Activated naive CD8-positive, alpha-beta T cell (primary cell): Measurements from ENCODE around the gene CALML5.

ENCODE experiments used
- H3K27ac Mint-ChIP-seq: one replicate; pipeline ENCODE4 v1.8.0; 2021; ENCODE audit warnings: mixed read lengths
- H3K27me3 Mint-ChIP-seq: one replicate; pipeline ENCODE4 v1.8.0; 2021; ENCODE audit warnings: mixed read lengths
- H3K36me3 Mint-ChIP-seq: one replicate; pipeline ENCODE4 v1.8.0; 2021; ENCODE audit warnings: mixed read lengths
- H3K4me1 Mint-ChIP-seq: one replicate; pipeline ENCODE4 v1.8.0; 2021; ENCODE audit warnings: low read depth, mixed read lengths
- H3K4me3 Mint-ChIP-seq: one replicate; pipeline ENCODE4 v1.8.0; 2021; ENCODE audit warnings: mild to moderate bottlenecking, mixed read lengths
- H3K9me3 Mint-ChIP-seq: one replicate; pipeline ENCODE4 v1.8.0; 2021; ENCODE audit warnings: low read depth, mixed read lengths

CALML5 gene

DNA sequence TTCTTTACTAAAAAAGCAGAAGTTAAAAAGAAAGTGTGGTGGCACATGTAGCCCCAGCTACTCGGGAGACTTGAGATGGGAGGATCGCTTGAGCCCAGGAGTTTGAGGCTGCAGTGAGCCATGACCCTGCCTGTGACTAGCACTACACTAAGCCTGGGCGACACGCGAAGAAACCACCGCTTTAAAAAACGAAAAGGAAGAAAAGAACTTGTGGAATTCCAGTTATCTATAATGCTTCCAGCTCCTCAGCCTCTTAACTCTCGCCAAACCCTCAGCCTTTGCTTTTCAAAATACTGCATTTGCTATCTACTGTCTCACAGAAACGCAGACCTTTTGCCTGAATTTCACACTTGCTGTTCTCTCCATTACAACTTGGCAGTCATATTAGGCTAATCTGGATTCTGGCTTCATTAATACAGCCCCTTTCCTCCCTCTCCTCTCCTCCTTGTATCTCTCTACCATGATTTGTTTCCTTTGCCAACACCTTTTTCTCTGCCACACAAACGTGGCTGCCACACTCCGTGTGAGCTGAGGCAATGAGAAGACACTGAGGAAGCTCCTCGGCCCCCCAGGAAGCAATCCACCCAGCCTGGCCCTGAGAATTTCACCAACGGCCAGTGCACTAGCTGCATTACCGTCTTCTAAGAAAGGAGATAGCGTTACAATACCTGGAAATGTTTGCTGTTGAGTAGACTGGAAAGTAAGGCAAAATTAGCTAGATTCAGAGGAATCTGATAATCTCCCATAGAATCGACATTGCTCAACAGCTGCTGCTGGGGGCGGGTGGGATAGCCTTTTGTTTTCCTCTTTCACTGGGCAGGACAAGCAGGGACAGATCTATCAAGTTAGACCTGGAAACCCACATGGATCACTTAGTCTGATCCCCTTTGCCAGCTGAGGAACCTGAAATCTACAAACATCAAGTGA lies 37.2 kb downstream of the CALML5 start:
- Mint-ChIP-seq H3K4me3 (no peak overlapping the region), H3K36me3 (peaks cover 8% of the 10 kb centered on the region), H3K9me3 (no peaks in the 10 kb centered on the region), H3K27ac (no peak overlapping the region), H3K4me1 (peaks cover 14% of the 10 kb centered on the region), H3K27me3 (no peaks in the 10 kb centered on the region)

DNA sequence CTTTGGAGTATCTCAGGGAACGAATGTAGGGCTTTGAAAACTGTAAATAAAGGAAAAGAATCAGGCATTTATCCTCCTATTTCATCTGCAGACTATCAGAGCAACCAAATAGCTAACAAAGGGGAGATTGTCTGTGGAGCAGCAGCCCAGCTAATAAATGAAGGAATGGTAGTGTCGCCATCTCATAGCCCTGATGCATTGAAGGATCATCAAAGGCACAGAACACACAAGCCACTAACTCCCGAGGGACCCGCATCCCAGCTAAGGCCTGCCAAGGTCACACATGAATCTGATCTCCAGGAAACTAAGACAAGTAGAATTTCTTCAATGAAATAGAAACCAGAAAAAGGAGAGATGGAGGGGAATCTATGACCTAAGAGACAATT lies 38.2 kb downstream of the CALML5 start:
- H3K4me3 Mint-ChIP-seq, result no peak overlapping the region

DNA sequence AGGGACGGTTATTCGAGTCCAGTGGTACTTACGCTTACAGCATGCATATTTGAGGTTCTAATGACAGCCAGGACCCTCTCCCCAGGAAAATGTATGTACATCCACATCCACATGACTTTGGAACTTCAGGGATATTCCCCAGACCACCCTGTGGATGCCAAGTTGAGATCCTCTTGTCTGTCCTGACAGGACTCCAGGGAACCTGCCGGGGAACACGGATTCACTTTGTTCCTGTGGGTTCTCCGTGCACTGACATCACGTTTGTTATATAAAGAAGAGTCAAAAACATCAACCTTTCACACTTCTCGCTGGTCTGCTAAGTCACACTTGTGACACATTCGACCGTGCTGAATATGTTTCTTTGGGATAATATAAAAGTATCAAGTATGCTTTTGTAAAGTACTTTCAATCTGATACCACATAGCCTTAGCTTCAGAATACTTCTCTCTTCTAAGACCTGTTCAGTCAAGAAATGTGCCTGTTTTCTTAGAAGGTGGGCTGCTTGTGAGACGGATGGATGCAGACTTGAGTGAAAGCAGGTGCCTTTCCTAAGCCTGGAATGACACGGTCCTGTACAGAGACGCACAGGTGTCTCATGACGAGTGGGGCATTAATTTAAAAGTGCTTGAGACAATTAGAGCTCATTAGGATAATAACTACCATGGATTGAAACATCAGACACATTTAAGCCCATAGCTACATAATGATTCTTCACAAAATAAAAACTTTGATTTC lies 38.7 kb downstream of the CALML5 start:
- peaks cover 13% of the 10 kb centered on the region for H3K4me1 Mint-ChIP-seq
- H3K27me3 Mint-ChIP-seq, result no peaks in the 10 kb centered on the region
- H3K36me3 Mint-ChIP-seq, result peaks cover 12% of the 10 kb centered on the region
- H3K9me3 Mint-ChIP-seq, result no peaks in the 10 kb centered on the region
- no peak overlapping the region for H3K27ac Mint-ChIP-seq
- H3K4me3 Mint-ChIP-seq, result no peak overlapping the region

More for the DNA sequence above, 38.2 kb downstream of the CALML5 start:
- Mint-ChIP-seq H3K36me3 (peaks cover 12% of the 10 kb centered on the region), H3K27ac (no peak overlapping the region), H3K4me1 (peaks cover 13% of the 10 kb centered on the region), H3K9me3 (no peaks in the 10 kb centered on the region), H3K27me3 (no peaks in the 10 kb centered on the region)

DNA sequence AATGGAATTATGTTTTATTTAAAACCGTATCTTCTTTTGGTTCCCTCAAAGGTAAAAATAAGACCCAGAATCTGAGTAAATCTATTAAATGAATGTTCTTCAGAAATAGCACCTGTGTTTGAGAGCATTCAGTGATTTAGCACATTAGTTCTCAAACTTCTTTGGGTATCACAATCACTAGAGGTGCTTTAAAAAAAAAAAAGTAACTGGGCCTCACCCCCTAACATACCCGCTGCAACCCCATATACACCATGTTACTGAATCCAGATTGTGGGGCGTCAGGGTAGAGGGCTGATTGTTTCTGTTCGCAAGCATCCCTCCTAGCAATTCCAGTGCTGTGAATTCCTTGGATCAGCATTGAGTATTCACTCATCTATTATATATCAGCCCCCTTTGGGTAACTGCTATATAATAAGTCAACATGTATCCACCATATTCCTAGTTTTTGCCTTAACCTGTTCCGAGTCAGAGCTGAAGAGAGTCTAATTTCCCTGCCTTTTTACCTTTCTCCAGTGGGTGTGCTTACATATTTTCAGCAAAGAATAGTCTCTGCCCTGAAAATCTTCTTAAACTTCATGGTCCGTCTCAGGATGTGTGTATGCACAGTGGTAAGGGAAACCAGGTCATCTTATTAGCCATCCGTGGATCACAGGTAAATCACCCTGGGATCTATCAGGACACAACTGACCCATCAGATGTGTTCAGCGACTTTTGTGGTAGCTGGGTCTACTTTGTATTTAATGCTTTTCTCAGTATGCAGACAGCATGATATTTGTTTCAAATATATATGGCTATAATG lies 40.2 kb downstream of the CALML5 start:
- Mint-ChIP-seq H3K4me3 (no peak overlapping the region), H3K36me3 (peaks cover 12% of the 10 kb centered on the region), H3K9me3 (no peaks in the 10 kb centered on the region), H3K4me1 (peaks cover 13% of the 10 kb centered on the region), H3K27me3 (no peaks in the 10 kb centered on the region), H3K27ac (no peak overlapping the region)

DNA sequence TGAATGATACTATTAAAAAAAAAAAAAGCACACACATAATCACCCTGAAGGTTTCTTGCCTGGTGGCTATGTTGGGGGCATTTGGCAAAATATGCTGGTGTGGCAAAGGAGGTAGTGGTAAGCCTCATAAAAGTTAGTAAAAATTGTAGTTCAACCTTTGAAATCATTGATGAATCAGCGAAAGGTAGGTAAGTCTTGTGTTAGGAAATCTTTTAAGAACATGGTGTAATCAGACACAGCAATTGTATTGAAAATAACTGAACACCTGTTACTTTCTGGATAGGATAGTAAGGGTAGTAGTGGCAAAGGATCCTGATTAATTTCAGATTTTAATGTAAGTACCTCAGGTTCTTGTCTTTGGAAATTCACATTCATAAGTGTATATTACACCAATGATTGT lies 40.9 kb downstream of the CALML5 start:
- no peak overlapping the region for H3K4me3 Mint-ChIP-seq
- no peaks in the 10 kb centered on the region for H3K9me3 Mint-ChIP-seq
- no peak overlapping the region for H3K27ac Mint-ChIP-seq
- peaks cover 13% of the 10 kb centered on the region for H3K4me1 Mint-ChIP-seq
- peaks cover 11% of the 10 kb centered on the region for H3K36me3 Mint-ChIP-seq
- H3K27me3 Mint-ChIP-seq, result no peaks in the 10 kb centered on the region

DNA sequence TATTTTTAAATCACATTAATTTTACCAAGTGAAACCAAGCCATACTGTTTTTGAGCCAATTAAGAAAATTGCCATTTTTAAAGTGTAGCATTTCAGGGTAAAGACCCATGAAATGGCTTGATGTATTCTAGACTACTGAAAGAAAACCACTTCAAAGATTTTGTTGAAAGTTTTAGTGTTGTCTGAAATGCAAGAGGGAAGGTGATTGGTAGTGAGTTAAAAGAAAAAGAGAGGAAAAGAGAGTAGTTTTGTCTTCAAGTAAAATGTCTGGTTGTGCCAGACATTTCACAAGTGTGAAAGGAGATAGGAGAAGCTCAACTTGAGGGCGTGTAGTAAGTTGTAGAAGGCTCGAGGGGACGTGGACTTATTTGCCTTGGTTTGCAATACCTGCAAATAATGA lies 41.6 kb downstream of the CALML5 start:
- peaks cover 13% of the 10 kb centered on the region for H3K4me1 Mint-ChIP-seq
- no peaks in the 10 kb centered on the region for H3K9me3 Mint-ChIP-seq
- H3K27ac Mint-ChIP-seq, result peak overlapping the region; percentile 7
- H3K36me3 Mint-ChIP-seq, result peaks cover 9% of the 10 kb centered on the region
- peak overlapping the region; percentile 56 for H3K4me3 Mint-ChIP-seq
- no peaks in the 10 kb centered on the region for H3K27me3 Mint-ChIP-seq

DNA sequence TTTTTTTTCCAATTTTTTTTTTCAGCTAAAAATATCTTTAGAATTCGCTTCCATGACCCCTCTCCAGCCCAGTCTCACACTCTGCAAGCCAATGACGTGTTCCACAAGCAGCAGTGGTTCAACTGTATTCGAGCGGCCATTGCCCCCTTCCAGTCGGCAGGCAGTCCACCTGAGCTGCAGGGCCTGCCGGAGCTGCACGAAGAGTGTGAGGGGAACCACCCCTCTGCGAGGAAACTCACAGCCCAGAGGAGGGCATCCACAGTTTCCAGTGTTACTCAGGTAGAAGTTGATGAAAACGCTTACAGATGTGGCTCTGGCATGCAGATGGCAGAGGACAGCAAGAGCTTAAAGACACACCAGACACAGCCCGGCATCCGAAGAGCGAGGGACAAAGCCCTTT lies 42.8 kb downstream of the CALML5 start:
- H3K27me3 Mint-ChIP-seq, result no peaks in the 10 kb centered on the region
- peaks cover 13% of the 10 kb centered on the region for H3K36me3 Mint-ChIP-seq
- H3K4me3 Mint-ChIP-seq, result no peak overlapping the region
- H3K4me1 Mint-ChIP-seq, result peaks cover 13% of the 10 kb centered on the region
- no peak overlapping the region for H3K27ac Mint-ChIP-seq
- no peaks in the 10 kb centered on the region for H3K9me3 Mint-ChIP-seq

DNA sequence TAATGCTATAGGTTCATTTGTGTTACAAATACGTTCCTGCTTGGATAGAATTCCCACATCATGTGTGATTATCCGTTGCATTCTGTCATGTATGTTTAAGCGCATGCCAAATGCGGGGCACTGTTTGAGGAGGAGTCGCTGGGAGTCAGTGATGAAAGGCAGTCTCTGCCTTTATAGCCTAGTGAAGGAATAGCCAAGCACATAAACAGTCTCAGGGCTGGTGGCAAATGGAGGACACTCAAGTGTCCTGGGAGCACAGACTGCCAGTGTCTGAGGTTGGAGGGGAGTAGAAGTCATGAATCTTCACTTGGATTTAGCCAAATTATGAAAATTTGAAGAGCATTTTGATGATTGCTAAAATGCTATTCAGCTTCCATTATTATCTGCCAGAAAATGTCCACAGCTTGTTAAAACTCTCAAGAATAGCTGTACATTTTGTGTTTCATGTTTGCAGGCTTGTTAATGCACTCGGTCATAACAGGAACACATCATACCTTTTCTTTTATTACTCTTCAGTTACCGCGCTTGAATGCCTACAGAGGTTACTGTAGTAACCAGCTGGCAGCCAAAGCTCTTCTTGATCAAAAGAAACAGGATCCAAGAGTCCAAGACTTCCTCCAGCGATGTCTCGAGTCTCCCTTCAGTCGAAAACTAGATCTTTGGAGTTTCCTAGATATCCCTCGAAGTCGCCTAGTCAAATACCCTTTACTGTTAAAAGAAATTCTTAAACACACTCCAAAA lies 45.5 kb downstream of the CALML5 start:
- H3K27ac Mint-ChIP-seq, result peak overlapping the region; percentile 41
- H3K9me3 Mint-ChIP-seq, result no peaks in the 10 kb centered on the region
- no peak overlapping the region for H3K4me3 Mint-ChIP-seq
- H3K27me3 Mint-ChIP-seq, result no peaks in the 10 kb centered on the region
- peaks cover 18% of the 10 kb centered on the region for H3K4me1 Mint-ChIP-seq
- peaks cover 15% of the 10 kb centered on the region for H3K36me3 Mint-ChIP-seq

DNA sequence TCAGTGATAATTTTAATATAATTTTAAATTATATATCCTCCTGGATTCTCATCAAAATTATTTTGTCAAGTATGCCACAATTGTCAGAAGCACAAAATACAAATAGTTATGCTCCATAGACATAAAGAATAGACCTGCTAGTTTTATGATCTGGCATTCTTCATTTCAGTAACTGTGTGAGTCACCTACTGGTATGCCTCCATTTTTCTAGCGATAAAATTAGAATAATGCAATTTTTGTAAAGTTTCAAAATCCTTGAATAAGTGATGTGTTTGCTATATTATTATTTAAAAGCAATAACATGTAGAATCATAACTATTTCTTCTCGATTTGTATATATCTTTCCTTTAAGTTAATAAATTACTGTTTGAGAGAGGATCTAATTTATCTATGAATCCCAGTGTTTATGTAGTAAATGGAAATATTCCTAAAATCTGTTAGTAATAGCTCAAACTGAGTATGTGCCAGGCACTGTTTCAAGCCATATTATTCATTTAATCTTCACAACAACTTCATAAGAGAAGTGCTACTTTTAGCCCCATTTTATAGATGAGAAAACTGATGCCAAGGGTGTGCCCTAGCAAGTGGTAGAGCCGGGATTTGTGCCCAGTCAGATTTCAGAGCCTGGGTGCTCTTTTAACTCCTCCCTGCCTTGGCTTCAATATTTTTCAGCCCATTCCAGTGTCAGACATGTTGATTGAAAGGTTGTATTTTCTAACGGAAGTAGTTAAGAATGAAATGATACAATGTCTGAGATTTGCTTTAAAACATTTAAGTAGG lies 48.6 kb downstream of the CALML5 start:
- no peaks in the 10 kb centered on the region for H3K9me3 Mint-ChIP-seq
- H3K27ac Mint-ChIP-seq, result no peak overlapping the region
- no peak overlapping the region for H3K4me3 Mint-ChIP-seq
- H3K27me3 Mint-ChIP-seq, result no peaks in the 10 kb centered on the region
- H3K4me1 Mint-ChIP-seq, result peaks cover 36% of the 10 kb centered on the region
- H3K36me3 Mint-ChIP-seq, result peaks cover 6% of the 10 kb centered on the region

DNA sequence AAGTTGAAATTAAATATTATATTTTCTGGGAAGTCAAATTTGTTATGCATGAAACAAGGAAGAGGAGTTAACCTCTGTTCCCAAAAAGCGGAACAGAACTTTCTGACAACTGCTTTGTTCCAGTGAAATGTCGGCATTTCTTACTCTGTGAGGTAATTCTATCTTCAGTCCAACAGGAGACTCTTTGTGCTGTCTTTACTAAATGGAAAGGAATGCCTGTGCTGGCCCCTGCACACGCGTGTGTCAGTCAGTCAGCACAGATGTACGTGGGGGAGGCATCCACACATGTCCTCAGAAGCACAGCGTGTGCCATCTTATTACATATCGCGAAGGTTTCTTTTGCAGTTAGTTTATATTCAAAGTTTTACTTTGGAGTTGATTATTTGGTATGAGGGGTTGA lies 49.5 kb downstream of the CALML5 start:
- peaks cover 6% of the 10 kb centered on the region for H3K36me3 Mint-ChIP-seq
- no peak overlapping the region for H3K27ac Mint-ChIP-seq
- peaks cover 36% of the 10 kb centered on the region for H3K4me1 Mint-ChIP-seq
- no peaks in the 10 kb centered on the region for H3K27me3 Mint-ChIP-seq
- H3K4me3 Mint-ChIP-seq, result no peak overlapping the region
- H3K9me3 Mint-ChIP-seq, result no peaks in the 10 kb centered on the region

DNA sequence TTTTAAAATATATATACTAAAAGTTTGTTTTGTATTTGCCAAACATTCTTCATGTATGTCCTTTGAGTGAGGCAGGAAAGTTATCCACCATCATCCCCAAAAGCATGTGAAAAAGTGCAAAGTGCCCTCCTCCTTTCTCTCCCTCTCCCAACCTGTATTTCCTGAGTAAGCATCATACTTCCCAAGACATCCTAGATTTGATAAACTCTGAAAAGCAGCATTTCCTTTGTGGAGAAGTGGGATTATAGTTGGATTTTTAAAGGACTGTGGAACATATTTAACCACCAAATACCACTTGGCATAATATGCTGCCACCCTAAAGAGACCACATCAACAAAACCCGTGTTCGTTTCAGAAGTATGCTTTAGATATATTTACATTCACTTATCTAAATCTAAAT lies 50.1 kb downstream of the CALML5 start:
- no peak overlapping the region for H3K4me3 Mint-ChIP-seq
- peaks cover 6% of the 10 kb centered on the region for H3K36me3 Mint-ChIP-seq
- peaks cover 36% of the 10 kb centered on the region for H3K4me1 Mint-ChIP-seq
- H3K27me3 Mint-ChIP-seq, result no peaks in the 10 kb centered on the region
- H3K9me3 Mint-ChIP-seq, result no peaks in the 10 kb centered on the region
- H3K27ac Mint-ChIP-seq, result no peak overlapping the region
